Measurements from ENCODE around the gene UROS. TPM values are rescaled to one million over a fixed set of nuclear protein-coding genes. Genes with fewer than 3 reads are reported as not detected.

UROS gene
- polyA plus RNA-seq, 1 of the 3 experiments (the other 2 are of a cell fraction) = 49.2 TPM

GRCh38 chr10:125866421-125867029 is 43.5 kb upstream of the UROS start:
- H3K9ac ChIP-seq = no peak overlapping the region
- no peaks in the 10 kb centered on the region for H3K4me1 ChIP-seq (ENCODE audit: control insufficient read depth in 1 of 2, insufficient read depth in 2 of 2, low read depth in 1 of 2, low read length in 1 of 2)
- no peak overlapping the region for H3K4me2 ChIP-seq
- no peak overlapping the region for H3K27ac ChIP-seq (ENCODE audit: low read depth in 2 of 2, low read length in 1 of 2)
- no peaks in the 10 kb centered on the region for H3K9me2 ChIP-seq
- no peak for DNase-seq
- WGBS (ENCODE audit: low lambda C conversion rate) = 90% methylated on average over 7 of the region's 7 CpGs
- CTCF ChIA-PET = interaction anchor here (1.4 kb wide), 1 partner anchor 65 kb away, joined by 3 read pairs; no protein-coding TSS in a partner anchor
- POLR2A ChIA-PET = interaction anchor here (0.6 kb wide), 1 partner anchor 35 kb away, joined by 3 read pairs; no protein-coding TSS in a partner anchor
- H3K36me3 ChIP-seq (replicated peaks in 1 of 2; ENCODE audit: control insufficient read depth in 1 of 2, insufficient read depth in 2 of 2, low read length in 1 of 2) = peaks cover 13 to 24% of the 10 kb centered on the region in 2 experiments
- no peaks in the 10 kb centered on the region for H3K27me3 ChIP-seq (ENCODE audit: insufficient read depth)
- TF ChIP-seq USF1 (IDR thresholded peaks at IDR 0.05; ENCODE audit: borderline replicate concordance, low read depth) (no peak), CTCF (IDR thresholded peaks at IDR 0.05) (no peak), IRF3 (IDR thresholded peaks at IDR 0.05; ENCODE audit: low read depth, low read length) (no peak), NRF1 (IDR thresholded peaks at IDR 0.05; ENCODE audit: low read depth, low read length) (no peak), ELF1 (IDR thresholded peaks at IDR 0.05) (no peak), MEF2A (IDR thresholded peaks at IDR 0.05; ENCODE audit: borderline replicate concordance, low read depth) (no peak), JUND (IDR thresholded peaks at IDR 0.05) (no peak), ZBTB33 (IDR thresholded peaks at IDR 0.05; ENCODE audit: borderline replicate concordance, low read depth) (no peak), RFX5 (IDR thresholded peaks at IDR 0.05; ENCODE audit: low read length) (no peak), FOXJ3 (CRISPR knock-in tag; IDR thresholded peaks at IDR 0.05) (no peak), PBX3 (IDR thresholded peaks at IDR 0.05) (no peak), POLR2AphosphoS5 (IDR thresholded peaks at IDR 0.05; ENCODE audit: low read depth, low read length) (no peak), RXRA (IDR thresholded peaks at IDR 0.05; ENCODE audit: borderline replicate concordance, low read depth) (no peak), TCF12 (IDR thresholded peaks at IDR 0.05) (no peak), USF2 (IDR thresholded peaks at IDR 0.05; ENCODE audit: borderline replicate concordance, low read depth, low read length) (no peak), FOXM1 (IDR thresholded peaks at IDR 0.05; ENCODE audit: low read depth) (no peak), MXI1 (IDR thresholded peaks at IDR 0.05; ENCODE audit: low read depth, low read length) (no peak), CHD2 (IDR thresholded peaks at IDR 0.05; ENCODE audit: low read length, partially characterized antibody) (no peak)
- no peak overlapping the region for H3K4me3 ChIP-seq (ENCODE audit: low read depth in 2 of 2, low read length in 1 of 2)
- peaks cover 6% of the 10 kb centered on the region for H3F3A ChIP-seq (replicated peaks; ENCODE audit: insufficient read depth)
- no peak overlapping the region for H2AFZ ChIP-seq (ENCODE audit: low read depth)
- H3K9me3 ChIP-seq = no peaks in the 10 kb centered on the region
- H3K79me2 ChIP-seq (ENCODE audit: insufficient read depth) = no peaks in the 10 kb centered on the region
- no peaks in the 10 kb centered on the region for H4K20me1 ChIP-seq (ENCODE audit: insufficient read depth)
